ENCODE measurements around the gene DHRS7B.

DHRS7B gene

GRCh38 chr17:21199856-21200255 lies 73.1 kb downstream of the DHRS7B start:
- no peak overlapping the region for H3K4me3 ChIP-seq (ENCODE audit: low read depth, low read length)
- no peak for DNase-seq (ENCODE audit: low read depth)

- DNase-seq (ENCODE audit: low read depth), result no peak
- no peak overlapping the region for H3K4me3 ChIP-seq (ENCODE audit: low read depth, low read length)
Measured at GRCh38 chr17:21200590-21201297, 74.0 kb downstream of the DHRS7B start.

- no peak overlapping the region for H3K4me3 ChIP-seq (ENCODE audit: low read depth, low read length)
- DNase-seq (ENCODE audit: low read depth), result no peak
Measured at GRCh38 chr17:21201298-21201595, 74.5 kb downstream of the DHRS7B start.

- DNase-seq (ENCODE audit: low read depth), result no peak
- H3K4me3 ChIP-seq (ENCODE audit: low read depth, low read length), result no peak overlapping the region
Measured at GRCh38 chr17:21201874-21202273, 75.1 kb downstream of the DHRS7B start.

- no peak overlapping the region for H3K4me3 ChIP-seq (ENCODE audit: low read depth, low read length)
- DNase-seq (ENCODE audit: low read depth), result no peak
Measured at GRCh38 chr17:21202512-21202911, 75.7 kb downstream of the DHRS7B start.

GRCh38 chr17:21204935-21205334 lies 78.2 kb downstream of the DHRS7B start:
- DNase-seq (ENCODE audit: low read depth), result no peak
- no peak overlapping the region for H3K4me3 ChIP-seq (ENCODE audit: low read depth, low read length)

- no peak for DNase-seq (ENCODE audit: low read depth)
- H3K4me3 ChIP-seq (ENCODE audit: low read depth, low read length), result no peak overlapping the region
Measured at GRCh38 chr17:21208352-21208751, 81.6 kb downstream of the DHRS7B start.

- no peak overlapping the region for H3K4me3 ChIP-seq (ENCODE audit: low read depth, low read length)
- no peak for DNase-seq (ENCODE audit: low read depth)
Measured at GRCh38 chr17:21209511-21210175, 82.9 kb downstream of the DHRS7B start.

- DNase-seq (ENCODE audit: low read depth), result no peak
- H3K4me3 ChIP-seq (ENCODE audit: low read depth, low read length), result no peak overlapping the region
Measured at GRCh38 chr17:21210411-21211076, 83.8 kb downstream of the DHRS7B start.

GRCh38 chr17:21211825-21212479 lies 85.2 kb downstream of the DHRS7B start:
- no peak overlapping the region for H3K4me3 ChIP-seq (ENCODE audit: low read depth, low read length)
- DNase-seq (ENCODE audit: low read depth), result no peak

- H3K4me3 ChIP-seq (ENCODE audit: low read depth, low read length), result peak overlapping the region; percentile 96
- no peak for DNase-seq (ENCODE audit: low read depth)
Measured at GRCh38 chr17:21212826-21213637, 86.3 kb downstream of the DHRS7B start.

- H3K4me3 ChIP-seq (ENCODE audit: low read depth, low read length), result peak overlapping the region; percentile 96
- no peak for DNase-seq (ENCODE audit: low read depth)
Measured at GRCh38 chr17:21213638-21214014, 86.9 kb downstream of the DHRS7B start.

GRCh38 chr17:21214015-21214776 lies 87.4 kb downstream of the DHRS7B start, which contains the start of gene TMEM11:
TSS of gene TMEM11 (minus strand) at chr17:21214161. CDS start at chr17:21214152, 9 bp downstream.
- H3K4me3 ChIP-seq (ENCODE audit: low read depth, low read length), result peak within 1 kb of the TSS; percentile 96
- peak; percentile 85 for DNase-seq (ENCODE audit: low read depth)

- peak overlapping the region; percentile 96 for H3K4me3 ChIP-seq (ENCODE audit: low read depth, low read length)
- DNase-seq (ENCODE audit: low read depth), result no peak
Measured at GRCh38 chr17:21214777-21215541, 88.2 kb downstream of the DHRS7B start.

- no peak overlapping the region for H3K4me3 ChIP-seq (ENCODE audit: low read depth, low read length)
- DNase-seq (ENCODE audit: low read depth), result no peak
Measured at GRCh38 chr17:21215935-21216334, 89.2 kb downstream of the DHRS7B start.

GRCh38 chr17:21217346-21217745 lies 90.6 kb downstream of the DHRS7B start:
- DNase-seq (ENCODE audit: low read depth), result no peak
- no peak overlapping the region for H3K4me3 ChIP-seq (ENCODE audit: low read depth, low read length)

- no peak for DNase-seq (ENCODE audit: low read depth)
- no peak overlapping the region for H3K4me3 ChIP-seq (ENCODE audit: low read depth, low read length)
Measured at GRCh38 chr17:21218101-21218500, 91.3 kb downstream of the DHRS7B start.

GRCh38 chr17:21218831-21219380 lies 92.1 kb downstream of the DHRS7B start:
- H3K4me3 ChIP-seq (ENCODE audit: low read depth, low read length), result no peak overlapping the region
- DNase-seq (ENCODE audit: low read depth), result no peak
